Mesenchymal stem cell (in vitro differentiated cells and primary cell): ENCODE data around the gene ENTPD3. TPM values are rescaled to one million over a fixed set of nuclear protein-coding genes. Genes with fewer than 3 reads are reported as not detected.
A peak's percentile ranks its signal among the peaks of the same experiment; 100 is the strongest.

Experiments used
- DNase-seq: peaks from one replicate; pipeline ENCODE4 v3.0.0-alpha.2; 2013
- H2AFZ ChIP-seq: one replicate; pipeline ENCODE4 v1.6.1; 2013; ENCODE audit warnings: low read depth, mild to moderate bottlenecking, control low read depth, inconsistent platforms, low read length, moderate library complexity
- H2AK5ac ChIP-seq: 2 replicates; pipeline ENCODE4 v1.6.1; 2013; ENCODE audit warnings: low read length, moderate library complexity, mild to moderate bottlenecking, inconsistent platforms; ENCODE audit not compliant: severe bottlenecking
- H2BK120ac ChIP-seq: one replicate; pipeline ENCODE4 v1.6.1; 2013; ENCODE audit warnings: low read depth, mild to moderate bottlenecking, inconsistent platforms, low read length, moderate library complexity
- H2BK12ac ChIP-seq, 2 experiments: one replicate each; pipeline ENCODE4 v1.6.1; 2013; ENCODE audit warnings: inconsistent platforms in 2 of 2, low read length in 2 of 2, mild to moderate bottlenecking in 2 of 2, moderate library complexity in 2 of 2, control low read depth in 1 of 2
- H2BK15ac ChIP-seq: one replicate; pipeline ENCODE4 v1.6.1; 2013; ENCODE audit warnings: mild to moderate bottlenecking, low read depth, inconsistent platforms; ENCODE audit not compliant: poor library complexity, severe bottlenecking
- H2BK5ac ChIP-seq: 2 replicates; pipeline ENCODE4 v1.6.1; 2013; ENCODE audit warnings: low read depth, mild to moderate bottlenecking, low read length, control low read depth, inconsistent platforms; ENCODE audit not compliant: poor library complexity, severe bottlenecking
- H3K14ac ChIP-seq, 2 experiments: one replicate each; pipeline ENCODE4 v1.6.1; 2013; ENCODE audit warnings: inconsistent platforms in 2 of 2, low read length in 2 of 2, control low read depth in 1 of 2, mild to moderate bottlenecking in 1 of 2, moderate library complexity in 1 of 2
- H3K18ac ChIP-seq, 2 experiments: one replicate each; pipeline ENCODE4 v1.6.1; 2013; ENCODE audit warnings: inconsistent platforms in 2 of 2, low read length in 2 of 2, control low read depth in 1 of 2, low read depth in 1 of 2, mild to moderate bottlenecking in 1 of 2
- H3K23ac ChIP-seq, 2 experiments: one replicate each; pipeline ENCODE4 v1.6.1; 2013; ENCODE audit warnings: inconsistent platforms in 2 of 2, low read length in 2 of 2, mild to moderate bottlenecking in 2 of 2, moderate library complexity in 2 of 2, control low read depth in 1 of 2
- H3K27ac ChIP-seq: 2 replicates; pipeline ENCODE4 v1.5.1; 2013; ENCODE audit warnings: mild to moderate bottlenecking, moderate library complexity, low read length, control low read depth, inconsistent platforms; ENCODE audit not compliant: poor library complexity, severe bottlenecking
- H3K27me3 ChIP-seq, 2 experiments: 2 replicates each; pipeline versions ENCODE4 v1.6.1 to v1.7.0; 2013; ENCODE audit warnings: low read length in 2 of 2, mild to moderate bottlenecking in 2 of 2, moderate library complexity in 2 of 2, control low read depth in 1 of 2, inconsistent platforms in 1 of 2; ENCODE audit not compliant: control insufficient read depth in 1 of 2, insufficient read depth in 1 of 2
- H3K36me3 ChIP-seq, 2 experiments: 2 replicates each; pipeline versions ENCODE4 v1.6.1 to v1.7.0; 2013; ENCODE audit warnings: low read length in 2 of 2, control low read depth in 1 of 2, inconsistent platforms in 1 of 2, low read depth in 1 of 2, mild to moderate bottlenecking in 1 of 2; ENCODE audit not compliant: insufficient read depth in 2 of 2, control insufficient read depth in 1 of 2
- H3K4ac ChIP-seq, 2 experiments: one replicate each; pipeline ENCODE4 v1.6.1; 2013; ENCODE audit warnings: inconsistent platforms in 2 of 2, low read length in 2 of 2, mild to moderate bottlenecking in 2 of 2, moderate library complexity in 2 of 2, control low read depth in 1 of 2, low read depth in 1 of 2
- H3K4me1 ChIP-seq: 2 replicates; pipeline ENCODE4 v1.6.1; 2013; ENCODE audit warnings: low read depth, low read length, control low read depth; ENCODE audit not compliant: control insufficient read depth, insufficient read depth
- H3K4me2 ChIP-seq: 2 replicates; pipeline ENCODE4 v1.6.1; 2013; ENCODE audit warnings: low read length, mild to moderate bottlenecking, inconsistent platforms; ENCODE audit not compliant: poor library complexity, severe bottlenecking
- H3K4me3 ChIP-seq, 2 experiments: 2 replicates each; pipeline versions ENCODE4 v1.5.1 to v1.7.0; 2013; ENCODE audit warnings: low read length in 2 of 2, mild to moderate bottlenecking in 2 of 2, control low read depth in 1 of 2, low read depth in 1 of 2; ENCODE audit not compliant: insufficient read depth in 1 of 2
- H3K79me1 ChIP-seq: replicated peaks from 2 replicates; pipeline ENCODE4 v1.6.1; 2013; ENCODE audit warnings: mild to moderate bottlenecking, control low read depth, low read length, inconsistent platforms; ENCODE audit not compliant: poor library complexity, severe bottlenecking
- H3K9ac ChIP-seq: 2 replicates; pipeline ENCODE4 v1.7.0; 2013; ENCODE audit warnings: mild to moderate bottlenecking, low read length, moderate library complexity
- H3K9me3 ChIP-seq: 2 replicates; pipeline ENCODE4 v1.7.0; 2013; ENCODE audit warnings: mild to moderate bottlenecking, low read length; ENCODE audit not compliant: control insufficient read depth
- H4K8ac ChIP-seq: one replicate; pipeline ENCODE4 v1.6.1; 2013; ENCODE audit warnings: inconsistent platforms, mild to moderate bottlenecking, low read length, moderate library complexity
- H4K91ac ChIP-seq: one replicate; pipeline ENCODE4 v1.6.1; 2013; ENCODE audit warnings: mild to moderate bottlenecking, low read length, inconsistent platforms
- WGBS: methylation state at CpG from one replicate; pipeline ENCODE4 v1.1.7; 2013; ENCODE audit warnings: mixed read lengths; 5-methylcytosine and 5-hydroxymethylcytosine counted together
- polyA plus RNA-seq, 2 experiments: library from polyadenylated mRNA; stranded (reverse); fragments of 200-250 nt; gene quantifications; one replicate each; pipeline ENCODE4 v1.2.3, GENCODE V29; 2013

Gene ENTPD3, protein sequence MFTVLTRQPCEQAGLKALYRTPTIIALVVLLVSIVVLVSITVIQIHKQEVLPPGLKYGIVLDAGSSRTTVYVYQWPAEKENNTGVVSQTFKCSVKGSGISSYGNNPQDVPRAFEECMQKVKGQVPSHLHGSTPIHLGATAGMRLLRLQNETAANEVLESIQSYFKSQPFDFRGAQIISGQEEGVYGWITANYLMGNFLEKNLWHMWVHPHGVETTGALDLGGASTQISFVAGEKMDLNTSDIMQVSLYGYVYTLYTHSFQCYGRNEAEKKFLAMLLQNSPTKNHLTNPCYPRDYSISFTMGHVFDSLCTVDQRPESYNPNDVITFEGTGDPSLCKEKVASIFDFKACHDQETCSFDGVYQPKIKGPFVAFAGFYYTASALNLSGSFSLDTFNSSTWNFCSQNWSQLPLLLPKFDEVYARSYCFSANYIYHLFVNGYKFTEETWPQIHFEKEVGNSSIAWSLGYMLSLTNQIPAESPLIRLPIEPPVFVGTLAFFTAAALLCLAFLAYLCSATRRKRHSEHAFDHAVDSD
- polyA plus RNA-seq (2013, experiment 1 of 2), result 5.4 TPM
- polyA plus RNA-seq (2013, experiment 2 of 2), result 5.8 TPM

DNA sequence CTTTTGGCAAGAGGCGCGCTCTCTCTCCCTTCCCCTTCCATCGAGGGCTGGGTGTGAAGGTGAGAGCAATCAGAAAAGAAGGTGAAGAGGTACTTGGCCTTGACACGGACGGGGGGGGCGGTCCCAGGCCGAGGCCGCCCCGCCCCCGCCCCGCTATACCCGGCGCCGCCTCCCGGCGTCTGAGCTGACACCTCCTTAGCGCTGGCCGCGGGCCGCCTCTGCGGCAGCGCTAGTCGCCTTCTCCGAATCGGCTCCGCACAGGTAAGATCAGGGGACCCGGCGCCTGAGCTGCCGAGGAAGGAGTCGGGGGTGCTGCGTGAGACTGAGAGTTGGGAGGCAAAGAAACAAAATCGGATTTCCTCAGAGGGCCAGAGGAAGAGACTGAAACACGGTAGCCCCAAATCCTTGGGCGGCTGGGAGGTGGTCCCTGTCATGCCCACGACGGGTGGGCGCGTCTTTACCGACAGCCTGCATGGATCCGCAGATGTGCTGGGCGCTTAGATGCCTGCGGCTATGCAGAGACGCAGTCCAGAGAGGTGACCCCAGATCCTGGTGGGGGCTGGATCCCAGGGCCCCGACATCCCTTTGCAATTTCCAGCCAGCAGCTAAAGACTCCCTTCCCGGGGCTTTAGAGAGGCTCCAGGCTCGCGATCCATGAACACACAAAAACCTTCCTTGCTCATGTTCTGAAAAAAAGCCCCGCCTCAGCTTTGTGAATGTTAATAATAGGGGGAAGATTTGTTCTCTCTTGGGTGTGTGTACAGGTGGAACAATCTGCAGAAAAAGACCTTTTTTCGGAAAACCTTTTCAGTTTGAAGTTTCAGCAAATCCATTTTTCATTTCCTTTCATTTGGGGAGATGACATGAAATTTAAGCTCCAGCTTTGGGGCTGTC is at the start of gene ENTPD3:
Gene ENTPD3, plus strand, starts transcription at position 184 of the 894 bp plus-strand sequence. CDS start 874 bp downstream, outside the sequence.
- H3K27me3 ChIP-seq, result peaks cover 0 to 10% of the 10 kb centered on the region in 2 experiments
- H3K23ac ChIP-seq, result no peak within 1 kb of the TSS
- H3K18ac ChIP-seq, result peak within 1 kb of the TSS in 1 of 2 experiments; percentile 11
- H3K9ac ChIP-seq, result peak within 1 kb of the TSS; percentile 38
- H3K27ac ChIP-seq, result peak within 1 kb of the TSS; percentile 25
- H3K36me3 ChIP-seq, result peaks cover 0 to 2% of the 10 kb centered on the region in 2 experiments
- H3K4me1 ChIP-seq, result peaks cover 21% of the 10 kb centered on the region
- peak within 1 kb of the TSS in 1 of 2 experiments; percentile 18 for H3K14ac ChIP-seq
- no peak within 1 kb of the TSS for H2BK15ac ChIP-seq
- peak within 1 kb of the TSS; percentile 79 for H3K4me2 ChIP-seq
- peak within 1 kb of the TSS; percentile 7 for H2AFZ ChIP-seq
- no peak within 1 kb of the TSS for H2BK5ac ChIP-seq
- H2AK5ac ChIP-seq, result no peak within 1 kb of the TSS
- H4K91ac ChIP-seq, result no peak within 1 kb of the TSS
- H3K4me3 ChIP-seq, result peak within 1 kb of the TSS; percentile 65 to 71
- no peak within 1 kb of the TSS for H2BK12ac ChIP-seq
- peaks cover 3% of the 10 kb centered on the region for H3K9me3 ChIP-seq
- WGBS, result 4% methylated on average over 42 of the region's 49 CpGs
- no peaks in the 10 kb centered on the region for H3K79me1 ChIP-seq
- peak within 1 kb of the TSS; percentile 60 for H4K8ac ChIP-seq
- no peak within 1 kb of the TSS for H2BK120ac ChIP-seq
- no peak within 1 kb of the TSS for H3K4ac ChIP-seq
- DNase-seq, result peak; percentile 29

DNA sequence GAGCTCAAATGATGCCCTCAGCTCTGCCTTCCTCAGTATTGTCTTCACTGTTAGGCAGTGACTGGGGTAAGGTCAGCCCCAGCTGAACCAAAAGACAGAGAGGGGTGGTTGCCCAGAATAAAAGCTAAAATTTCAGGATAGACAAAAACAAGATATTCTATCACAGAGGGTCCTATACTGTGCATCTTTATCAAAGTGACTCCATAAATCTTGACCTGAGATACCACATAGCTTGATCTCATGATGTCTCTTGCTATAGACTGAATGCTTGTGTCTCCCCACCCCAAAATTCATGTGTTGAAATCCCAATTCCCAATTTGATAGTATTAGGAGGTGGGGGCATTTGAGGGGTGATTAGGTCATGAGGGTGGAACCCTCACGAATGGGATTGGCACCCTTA is 47.1 kb upstream of the ENTPD3 start:
- Histone ChIP-seq H3K27ac (no peak overlapping the region), H3K9ac (no peak overlapping the region), H2BK15ac (no peak overlapping the region), H4K91ac (no peak overlapping the region), H3K14ac (no peak overlapping the region), H3K4me1 (no peaks in the 10 kb centered on the region), H3K9me3 (no peaks in the 10 kb centered on the region), H4K8ac (no peak overlapping the region), H3K4ac (no peak overlapping the region), H2BK5ac (no peak overlapping the region), H3K4me2 (no peak overlapping the region), H2AK5ac (no peak overlapping the region), H3K18ac (no peak overlapping the region), H3K79me1 (no peaks in the 10 kb centered on the region), H3K27me3 (peaks cover 0 to 12% of the 10 kb centered on the region in 2 experiments), H3K4me3 (no peak overlapping the region), H2BK12ac (no peak overlapping the region), H2AFZ (no peak overlapping the region), H2BK120ac (no peak overlapping the region), H3K23ac (no peak overlapping the region), H3K36me3 (no peaks in the 10 kb centered on the region)
- no peak for DNase-seq
- no CpG with 5 or more reads among the region's 1 CpG for WGBS

DNA sequence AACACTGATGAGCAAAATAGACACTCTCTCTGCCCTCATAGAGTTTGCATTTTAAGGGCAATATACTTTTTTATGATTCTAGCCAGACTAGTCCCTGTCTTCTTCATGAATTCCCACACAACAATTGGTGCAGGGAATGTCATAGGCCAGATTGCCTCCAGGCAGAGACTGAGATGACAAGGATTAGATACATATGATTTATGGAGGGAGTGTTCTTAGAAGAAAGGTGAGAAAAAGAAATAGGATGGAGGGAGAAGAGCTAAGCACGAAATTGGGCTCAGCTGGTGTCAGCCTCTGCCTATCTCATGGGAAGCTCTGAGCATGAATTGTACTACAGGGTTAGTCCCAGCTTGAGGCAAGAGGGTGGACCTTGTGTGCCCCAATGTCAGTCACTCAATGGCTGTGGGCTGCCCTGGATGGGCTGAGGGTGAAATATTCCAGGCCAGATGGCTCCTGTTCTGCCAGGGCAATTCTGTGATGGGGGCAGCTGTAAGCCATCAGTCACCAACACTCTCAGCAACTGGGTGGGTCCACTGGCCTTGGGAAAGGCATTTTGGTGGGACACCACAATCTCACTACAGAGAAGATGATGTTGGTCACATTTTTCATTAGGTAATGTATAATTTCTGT is 46.3 kb upstream of the ENTPD3 start:
- Histone ChIP-seq H3K14ac (no peak overlapping the region), H3K27me3 (peaks cover 0 to 12% of the 10 kb centered on the region in 2 experiments)
- whole genome bisulfite sequencing, result 56% methylated on average over 1 of the region's 1 CpG

More for the DNA sequence above, 46.3 kb upstream of the ENTPD3 start:
- no peak overlapping the region for H3K27ac ChIP-seq
- no peak overlapping the region for H2BK15ac ChIP-seq
- H2BK5ac ChIP-seq, result no peak overlapping the region
- H3K4ac ChIP-seq, result no peak overlapping the region
- no peak overlapping the region for H3K18ac ChIP-seq
- DNase-seq, result no peak
- H2AK5ac ChIP-seq, result no peak overlapping the region
- peaks cover 4% of the 10 kb centered on the region for H3K9me3 ChIP-seq
- H3K4me2 ChIP-seq, result no peak overlapping the region
- H3K23ac ChIP-seq, result no peak overlapping the region
- H3K4me1 ChIP-seq, result no peaks in the 10 kb centered on the region
- no peak overlapping the region for H4K8ac ChIP-seq
- H2BK12ac ChIP-seq, result no peak overlapping the region
- H2BK120ac ChIP-seq, result no peak overlapping the region
- H3K9ac ChIP-seq, result no peak overlapping the region
- no peaks in the 10 kb centered on the region for H3K79me1 ChIP-seq
- no peaks in the 10 kb centered on the region for H3K36me3 ChIP-seq
- no peak overlapping the region for H2AFZ ChIP-seq
- no peak overlapping the region for H3K4me3 ChIP-seq
- no peak overlapping the region for H4K91ac ChIP-seq
